Sigmoid colon (tissue), 4 donors: ENCODE data around the gene CACNB2.
"Not testable (repeated sequence)": the region's sequence is repeated elsewhere in the genome, so short reads cannot be mapped to it uniquely, and the experiment has no call there.

ENCODE experiments used
- CTCF ChIP-seq, 4 experiments: fragments of 450-650 bp in 3 of 4; fragments of 200-600 bp in 1 of 4; IDR thresholded peaks; one replicate each; pipeline ENCODE4 v1.5.1; 2016 to 2019; ENCODE audit warnings: antibody characterized with exemption in 4 of 4, mild to moderate bottlenecking in 3 of 4, moderate library complexity in 2 of 4
- EP300 ChIP-seq, 4 donors: sonication (generic); formaldehyde crosslinking; IDR thresholded peaks; one replicate each; pipeline ENCODE4 v1.6.1; 2017; ENCODE audit warnings: antibody characterized with exemption in 4 of 4

GRCh38 chr10:18570386-18570785 lies 430.2 kb downstream of the CACNB2 start:
- TF ChIP-seq CTCF, EP300 (IDR thresholded peaks at IDR 0.05): not testable (repeated sequence)
